Natural killer cell treated with Interleukin-12 subunit alpha and Interleukin-12 subunit beta and Interleukin-15 and Interleukin-18, amount 100 ng/mL, for 72 hours (primary cell): Measurements from ENCODE around the gene IFIT1B. TPM values are rescaled to one million over a fixed set of nuclear protein-coding genes. Genes with fewer than 3 reads are reported as not detected.
"Not testable (repeated sequence)": the region's sequence is repeated elsewhere in the genome, so short reads cannot be mapped to it uniquely, and the experiment has no call there.

Experiments
- ATAC-seq, 2 donors: fragments of 150-1000 bp; cut with Tn5 transposase in 1 of 2; sonication (Bioruptor Pico), chemical (Tn5 transposase) in 1 of 2; 2 replicates each; pipeline ENCODE4 v1.10.0; 2021
- DNase-seq: peaks from one replicate; pipeline ENCODE4 v3.0.0; 2022; ENCODE audit warnings: low spot score
- H3K27ac Mint-ChIP-seq, 2 donors: 1 replicate in 1 of 2; 2 replicates in 1 of 2; pipeline ENCODE4 v1.8.0; 2022; ENCODE audit warnings: mixed read lengths in 2 of 2, mild to moderate bottlenecking in 1 of 2, moderate library complexity in 1 of 2
- H3K27me3 Mint-ChIP-seq, 2 donors: 1 replicate in 1 of 2; 2 replicates in 1 of 2; pipeline ENCODE4 v1.8.0; 2022; ENCODE audit warnings: mixed read lengths in 2 of 2
- H3K36me3 Mint-ChIP-seq: one replicate; pipeline ENCODE4 v1.8.0; 2022; ENCODE audit warnings: mixed read lengths
- H3K4me1 Mint-ChIP-seq, 2 donors: 1 replicate in 1 of 2; 2 replicates in 1 of 2; pipeline ENCODE4 v1.8.0; 2022; ENCODE audit warnings: low read depth in 2 of 2, mixed read lengths in 2 of 2, mild to moderate bottlenecking in 1 of 2
- H3K4me3 Mint-ChIP-seq: one replicate; pipeline ENCODE4 v1.8.0; 2022; ENCODE audit warnings: mixed read lengths
- H3K9me3 Mint-ChIP-seq: 2 replicates; pipeline ENCODE4 v1.8.0; 2022; ENCODE audit warnings: mixed read lengths
- total RNA-seq, 2 donors: library from RNA; stranded (reverse); gene quantifications; one replicate each; pipeline ENCODE4 v1.2.3, GENCODE V29; 2022

IFIT1B gene, protein sequence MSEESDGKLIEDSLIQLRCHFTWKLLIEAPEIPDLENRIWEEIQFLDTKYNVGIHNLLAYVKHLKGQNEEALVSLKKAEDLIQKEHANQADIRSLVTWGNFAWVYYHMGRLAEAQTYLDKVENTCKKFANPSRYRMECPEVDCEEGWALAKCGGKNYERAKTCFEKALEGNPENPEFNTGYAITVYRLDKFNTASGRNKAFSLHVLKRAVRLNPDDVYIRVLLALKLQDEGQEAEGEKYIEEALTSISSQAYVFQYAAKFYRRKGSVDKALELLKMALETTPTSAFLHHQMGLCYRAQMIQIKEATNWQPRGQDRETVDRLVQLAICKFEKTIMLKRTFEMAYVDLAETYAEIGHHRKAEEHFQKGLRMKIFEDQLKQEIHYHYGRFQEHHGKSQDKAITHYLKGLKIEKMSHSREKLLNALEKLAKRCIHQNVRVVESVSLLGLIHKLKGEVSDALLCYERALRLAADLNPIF
- not detected for total RNA-seq

- peaks cover 6 to 10% of the 10 kb centered on the region in 2 donors for H3K27me3 Mint-ChIP-seq
- H3K4me1 Mint-ChIP-seq, result no peaks in the 10 kb centered on the region
- H3K9me3 Mint-ChIP-seq, result no peaks in the 10 kb centered on the region
- H3K27ac Mint-ChIP-seq, result no peak within 1 kb of the TSS
- DNase-seq, result no peak
- no peak within 1 kb of the TSS for H3K4me3 Mint-ChIP-seq
- H3K36me3 Mint-ChIP-seq, result no peaks in the 10 kb centered on the region
- ATAC-seq, result no peak
Measured at GRCh38 chr10:89377705-89378637, at the start of gene IFIT1B. Gene IFIT1B (plus strand): TSS chr10:89378056. CDS start chr10:89378136, 80 bp downstream.

DNA sequence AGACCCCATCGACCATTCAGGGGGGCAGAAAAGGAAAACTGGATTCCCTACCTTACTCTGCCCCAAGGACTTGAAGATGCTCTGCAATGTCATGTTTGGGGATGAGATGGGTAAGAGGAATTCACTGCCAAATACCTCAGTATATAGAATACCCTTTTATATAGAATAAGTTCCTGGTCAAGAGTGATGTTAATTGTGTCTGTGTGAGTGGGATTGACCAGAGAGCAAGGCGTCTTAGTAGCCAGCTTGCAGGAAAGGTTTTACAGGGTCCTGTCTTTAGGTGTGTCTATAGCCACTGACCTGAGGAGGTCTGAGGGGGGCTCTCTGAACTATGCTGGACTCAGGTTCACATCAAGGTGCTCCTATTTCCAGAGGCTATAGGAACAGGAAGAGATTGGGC, 48.7 kb upstream of the IFIT1B start:
- peak overlapping the region; percentile 84 for H3K4me3 Mint-ChIP-seq
- peaks cover 3% of the 10 kb centered on the region for H3K9me3 Mint-ChIP-seq
- no peaks in the 10 kb centered on the region for H3K36me3 Mint-ChIP-seq
- peaks cover 2 to 4% of the 10 kb centered on the region in 2 donors for H3K27me3 Mint-ChIP-seq
- H3K4me1 Mint-ChIP-seq, result peaks cover 52 to 59% of the 10 kb centered on the region in 2 donors
- DNase-seq (no peak), ATAC-seq (no peak)
- H3K27ac Mint-ChIP-seq, result peak overlapping the region; percentile 69 to 70

GRCh38 chr10:89330014-89330413, 47.8 kb upstream of the IFIT1B start:
- H3K27ac Mint-ChIP-seq, result peak overlapping the region in 1 of 2 donors; percentile 69
- not testable (repeated sequence) for H3K36me3 Mint-ChIP-seq
- H3K4me1 Mint-ChIP-seq, result peaks cover 55 to 63% of the 10 kb centered on the region in 2 donors

GRCh38 chr10:89330537-89331212, 47.2 kb upstream of the IFIT1B start:
- H3K4me3 Mint-ChIP-seq, result peak overlapping the region; percentile 84
- peaks cover 0 to 5% of the 10 kb centered on the region in 2 donors for H3K27me3 Mint-ChIP-seq
- no peaks in the 10 kb centered on the region for H3K36me3 Mint-ChIP-seq
- DNase-seq (no peak), ATAC-seq (no peak)
- peaks cover 60 to 69% of the 10 kb centered on the region in 2 donors for H3K4me1 Mint-ChIP-seq
- peak overlapping the region in 1 of 2 donors; percentile 69 for H3K27ac Mint-ChIP-seq
- H3K9me3 Mint-ChIP-seq, result no peaks in the 10 kb centered on the region

More at GRCh38 chr10:89330014-89330413, 47.8 kb upstream of the IFIT1B start:
- DNase-seq, H3K9me3 Mint-ChIP-seq, ATAC-seq, H3K27me3 Mint-ChIP-seq: not testable (repeated sequence)
- H3K4me3 Mint-ChIP-seq, result peak overlapping the region; percentile 84

DNA sequence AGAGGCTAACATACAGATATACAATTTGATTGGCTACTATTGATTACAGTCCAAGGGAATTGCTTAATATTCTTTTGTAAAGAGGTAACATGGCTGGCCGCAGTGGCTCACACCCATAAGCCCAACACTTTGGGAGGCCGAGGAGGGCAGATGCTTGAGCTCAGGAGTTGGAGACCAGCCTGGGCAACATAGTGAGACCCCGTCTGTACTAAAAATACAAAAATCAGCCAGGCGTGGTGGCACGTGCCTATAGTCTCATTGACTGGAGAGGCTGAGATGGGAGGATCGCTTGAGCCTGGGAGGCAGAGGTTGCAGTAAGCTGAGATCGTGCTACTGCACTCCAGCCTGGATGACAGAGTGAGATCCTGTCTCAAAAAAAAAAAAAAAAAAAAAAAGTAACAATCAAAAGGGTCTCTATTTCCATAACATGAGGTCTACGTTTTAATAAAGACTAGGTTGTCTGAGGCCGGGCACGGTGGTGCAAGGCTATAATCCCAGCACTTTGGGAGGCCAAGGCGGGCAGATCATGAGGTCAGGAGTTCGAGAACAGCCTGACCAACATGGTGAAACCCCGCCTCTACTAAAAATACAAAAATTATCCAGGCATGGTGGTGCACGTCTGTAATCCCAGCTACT, 46.3 kb upstream of the IFIT1B start:
- ATAC-seq, DNase-seq, H3K36me3 Mint-ChIP-seq, H3K27me3 Mint-ChIP-seq, H3K9me3 Mint-ChIP-seq: not testable (repeated sequence)
- H3K27ac Mint-ChIP-seq, result peak overlapping the region; percentile 67 to 81
- H3K4me3 Mint-ChIP-seq, result peak overlapping the region; percentile 88
- peaks cover 62 to 68% of the 10 kb centered on the region in 2 donors for H3K4me1 Mint-ChIP-seq

DNA sequence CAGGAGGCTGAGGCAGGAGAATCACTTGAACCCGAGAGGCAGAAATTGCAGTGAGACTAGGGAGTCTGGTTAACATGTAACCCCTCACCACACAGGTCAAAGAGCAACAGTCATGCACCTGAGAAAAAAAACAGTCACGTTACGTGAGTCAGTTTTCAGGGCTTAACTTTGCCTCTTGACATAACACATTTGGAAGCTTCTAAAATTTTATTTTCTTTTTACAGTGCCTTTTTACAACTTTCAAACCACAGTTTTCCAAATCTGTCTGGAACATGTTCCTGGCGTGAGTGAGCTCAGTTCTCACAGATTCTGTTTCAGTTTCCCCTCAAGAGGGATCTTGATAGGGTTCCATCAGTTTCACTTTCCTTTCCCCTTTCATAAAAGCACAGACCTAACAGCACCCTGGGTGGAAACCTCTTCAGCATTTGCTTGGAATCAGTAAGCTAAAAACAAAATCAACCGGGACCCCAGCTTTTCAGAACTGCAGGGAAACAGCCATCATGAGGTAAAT, 45.7 kb upstream of the IFIT1B start:
- Mint-ChIP-seq H3K9me3 (no peaks in the 10 kb centered on the region), H3K27ac (peak overlapping the region; percentile 67 to 81), H3K4me3 (peak overlapping the region; percentile 88), H3K4me1 (peaks cover 63 to 70% of the 10 kb centered on the region in 2 donors), H3K27me3 (peaks cover 0 to 8% of the 10 kb centered on the region in 2 donors), H3K36me3 (no peaks in the 10 kb centered on the region)
- DNase-seq (no peak), ATAC-seq (peak; percentile 63 to 77)

GRCh38 chr10:89335226-89335625, 42.6 kb upstream of the IFIT1B start:
- Mint-ChIP-seq H3K27ac (no peak overlapping the region), H3K4me3 (peak overlapping the region; percentile 29), H3K4me1 (peaks cover 43 to 50% of the 10 kb centered on the region in 2 donors), H3K36me3 (peaks cover 17% of the 10 kb centered on the region), H3K9me3 (no peaks in the 10 kb centered on the region), H3K27me3 (peaks cover 0 to 10% of the 10 kb centered on the region in 2 donors)
- DNase-seq (no peak), ATAC-seq (no peak)

GRCh38 chr10:89336241-89336640, 41.6 kb upstream of the IFIT1B start:
- peaks cover 22% of the 10 kb centered on the region for H3K36me3 Mint-ChIP-seq
- H3K27ac Mint-ChIP-seq, result no peak overlapping the region
- peaks cover 37 to 42% of the 10 kb centered on the region in 2 donors for H3K4me1 Mint-ChIP-seq
- ATAC-seq (no peak), DNase-seq (no peak)
- H3K27me3 Mint-ChIP-seq, result peaks cover 0 to 10% of the 10 kb centered on the region in 2 donors
- H3K9me3 Mint-ChIP-seq, result no peaks in the 10 kb centered on the region
- H3K4me3 Mint-ChIP-seq, result no peak overlapping the region

- ATAC-seq (peak in 1 of 2 donors; percentile 67), DNase-seq (peak; percentile 70)
- peaks cover 22% of the 10 kb centered on the region for H3K36me3 Mint-ChIP-seq
- H3K4me3 Mint-ChIP-seq, result no peak overlapping the region
- no peak overlapping the region for H3K27ac Mint-ChIP-seq
- H3K9me3 Mint-ChIP-seq, result no peaks in the 10 kb centered on the region
- peaks cover 33 to 37% of the 10 kb centered on the region in 2 donors for H3K4me1 Mint-ChIP-seq
- H3K27me3 Mint-ChIP-seq, result peaks cover 0 to 10% of the 10 kb centered on the region in 2 donors
Measured at GRCh38 chr10:89337484-89337883, 40.4 kb upstream of the IFIT1B start.

GRCh38 chr10:89338713-89339112, 39.1 kb upstream of the IFIT1B start:
- ATAC-seq (no peak), DNase-seq (no peak)
- Mint-ChIP-seq H3K36me3 (peaks cover 22% of the 10 kb centered on the region), H3K9me3 (no peaks in the 10 kb centered on the region), H3K4me3 (no peak overlapping the region), H3K27me3 (peaks cover 0 to 11% of the 10 kb centered on the region in 2 donors), H3K27ac (no peak overlapping the region), H3K4me1 (peaks cover 23 to 27% of the 10 kb centered on the region in 2 donors)

DNA sequence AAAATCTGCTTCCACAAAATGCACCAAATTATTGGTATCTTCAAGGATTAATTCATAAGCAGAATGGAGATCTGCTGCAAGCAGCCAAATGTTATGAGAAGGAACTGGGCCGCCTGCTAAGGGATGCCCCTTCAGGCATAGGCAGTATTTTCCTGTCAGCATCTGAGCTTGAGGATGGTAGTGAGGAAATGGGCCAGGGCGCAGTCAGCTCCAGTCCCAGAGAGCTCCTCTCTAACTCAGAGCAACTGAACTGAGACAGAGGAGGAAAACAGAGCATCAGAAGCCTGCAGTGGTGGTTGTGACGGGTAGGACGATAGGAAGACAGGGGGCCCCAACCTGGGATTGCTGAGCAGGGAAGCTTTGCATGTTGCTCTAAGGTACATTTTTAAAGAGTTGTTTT, 38.0 kb upstream of the IFIT1B start:
- no peak for DNase-seq

GRCh38 chr10:89341649-89342048, 36.2 kb upstream of the IFIT1B start:
- Mint-ChIP-seq H3K27me3 (peaks cover 6 to 13% of the 10 kb centered on the region in 2 donors), H3K4me1 (peaks cover 7 to 12% of the 10 kb centered on the region in 2 donors), H3K27ac (no peak overlapping the region), H3K4me3 (no peak overlapping the region), H3K9me3 (no peaks in the 10 kb centered on the region), H3K36me3 (peaks cover 22% of the 10 kb centered on the region)
- DNase-seq, result no peak
- no peak for ATAC-seq

More for the DNA sequence above, 38.0 kb upstream of the IFIT1B start:
- H3K27ac Mint-ChIP-seq, result no peak overlapping the region
- H3K36me3 Mint-ChIP-seq, result peaks cover 22% of the 10 kb centered on the region
- peaks cover 0 to 11% of the 10 kb centered on the region in 2 donors for H3K27me3 Mint-ChIP-seq
- H3K9me3 Mint-ChIP-seq, result no peaks in the 10 kb centered on the region
- no peak overlapping the region for H3K4me3 Mint-ChIP-seq
- ATAC-seq, result no peak
- peaks cover 17 to 20% of the 10 kb centered on the region in 2 donors for H3K4me1 Mint-ChIP-seq
